GM13977 (cell line): ENCODE results near the gene SH3PXD2A.

Experiments
- DNase-seq: peaks from one replicate; pipeline ENCODE4 v3.0.0; 2012; ENCODE audit warnings: low spot score
- CTCF ChIP-seq: IDR thresholded peaks from 2 replicates; pipeline ENCODE4 v1.5.1; 2012; ENCODE audit warnings: mild to moderate bottlenecking, control low read depth; ENCODE audit not compliant: insufficient read depth; ENCODE audit errors: extremely low read depth, missing control alignments
- in situ Hi-C: fragments of 300-500 bp; cut with MboI; formaldehyde crosslinking; loops from one replicate; pipeline ENCODE4 v1.12.0; 2022; ENCODE audit warnings: low sequenced_read_pairs, low pct_unique_long_range_greater_than_20kb, mixed read lengths, inconsistent platforms; ENCODE audit not compliant: unreplicated experiment

SH3PXD2A gene

DNA sequence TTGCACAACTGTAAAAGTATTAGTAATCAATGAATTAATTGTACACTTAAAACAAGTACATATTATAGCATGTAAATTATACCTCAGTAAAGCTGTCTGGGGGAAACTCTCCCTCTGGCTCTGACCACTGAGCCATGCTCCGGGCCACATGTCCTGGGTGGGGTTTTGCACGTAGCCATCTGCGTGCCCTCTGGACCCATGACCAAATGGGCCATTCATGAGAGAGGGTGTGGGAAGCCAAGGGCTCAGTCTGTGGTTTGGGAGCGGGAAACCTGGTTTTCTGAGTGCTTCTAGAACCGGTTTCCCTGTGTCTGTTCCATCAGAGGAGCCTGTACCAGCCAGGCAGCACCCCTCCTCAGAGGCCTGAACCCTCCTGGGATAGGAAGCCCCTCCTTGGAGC, 143.2 kb downstream of the SH3PXD2A start:
- DNase-seq = no peak
- in situ Hi-C loops = loop anchor here (10.0 kb wide), 1 partner anchor 153 kb away; no protein-coding TSS in a partner anchor
- no peak for TF ChIP-seq CTCF

- no peak for DNase-seq
- no peak for TF ChIP-seq CTCF
- in situ Hi-C loops = loop anchor here (10.0 kb wide), 1 partner anchor 153 kb away; no protein-coding TSS in a partner anchor
Measured at GRCh38 chr10:103711351-103711994, 143.9 kb downstream of the SH3PXD2A start.

DNA sequence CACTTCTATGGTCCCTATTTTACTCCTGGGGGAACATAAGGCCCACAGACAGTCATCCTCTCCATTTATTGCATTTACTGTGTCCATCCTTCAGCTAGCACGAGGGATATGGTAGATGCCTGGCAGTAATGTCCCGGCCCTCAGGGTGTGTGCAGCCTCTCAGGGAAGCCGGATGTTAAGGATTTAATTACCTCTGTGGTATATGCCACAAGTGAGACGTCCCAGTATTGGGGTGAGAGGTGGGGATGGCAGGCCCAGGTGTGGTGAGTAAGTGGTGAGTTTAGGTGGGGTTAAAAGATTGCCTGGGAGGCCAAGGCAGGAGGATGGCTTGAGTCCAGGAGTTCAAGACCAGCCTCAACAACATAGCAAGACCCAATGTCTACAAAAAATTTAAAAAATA, 144.9 kb downstream of the SH3PXD2A start:
- in situ Hi-C loops = loop anchor here (10.0 kb wide), 1 partner anchor 154 kb away; no protein-coding TSS in a partner anchor
- TF ChIP-seq CTCF = no peak
- no peak for DNase-seq

DNA sequence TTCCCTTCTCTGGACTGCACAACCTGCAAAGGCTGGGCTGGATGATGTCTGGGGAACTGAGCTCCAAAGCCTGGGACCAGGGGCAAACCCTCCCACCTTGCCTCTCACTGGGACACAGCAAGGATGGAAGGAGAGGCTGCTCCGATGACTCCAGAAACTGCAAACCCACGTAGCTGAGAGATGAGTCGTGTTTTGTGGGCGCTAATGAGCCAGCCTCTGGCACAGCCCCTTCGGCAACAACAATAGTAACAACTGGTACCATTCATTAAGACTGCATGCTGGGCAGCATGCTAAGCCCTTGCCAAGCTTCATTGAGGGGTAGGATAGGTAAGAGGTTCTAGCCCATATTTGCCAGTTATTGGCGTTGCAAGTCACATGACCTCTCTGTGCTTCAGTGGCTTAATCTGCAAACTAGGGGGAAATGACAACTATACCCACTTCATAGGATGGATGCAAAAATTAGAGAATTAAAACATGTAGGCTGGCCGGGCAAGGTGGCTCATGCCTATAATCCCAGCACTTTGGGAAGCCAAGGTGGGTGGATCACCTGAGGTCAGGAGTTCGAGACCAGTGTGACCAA, 145.9 kb downstream of the SH3PXD2A start:
- DNase-seq = no peak
- TF ChIP-seq CTCF = no peak
- in situ Hi-C loops = no loop called here

- TF ChIP-seq CTCF = no peak
- in situ Hi-C loops = no loop called here
- DNase-seq = no peak
Measured at GRCh38 chr10:103708627-103709288, 146.6 kb downstream of the SH3PXD2A start.

GRCh38 chr10:103707956-103708626, 147.3 kb downstream of the SH3PXD2A start:
- in situ Hi-C loops = no loop called here
- DNase-seq = no peak
- no peak for TF ChIP-seq CTCF
